Loucy (cell line): Measurements from ENCODE around the gene EGR4.

Experiments used
- EZH2phosphoT487 ChIP-seq: fragments of 200-600 bp; IDR thresholded peaks from 2 replicates; pipeline ENCODE4 v1.6.1; 2018; ENCODE audit warnings: antibody characterized with exemption, mild to moderate bottlenecking, moderate library complexity, borderline replicate concordance
- TF ChIP-seq, protein P1 (sequence below): fragments of 200-600 bp; sonication (generic); conservative IDR thresholded peaks from 2 replicates; pipeline ENCODE4 v1.5.1; 2014; ENCODE audit warnings: mild to moderate bottlenecking, antibody characterized with exemption, low read length

DNA sequence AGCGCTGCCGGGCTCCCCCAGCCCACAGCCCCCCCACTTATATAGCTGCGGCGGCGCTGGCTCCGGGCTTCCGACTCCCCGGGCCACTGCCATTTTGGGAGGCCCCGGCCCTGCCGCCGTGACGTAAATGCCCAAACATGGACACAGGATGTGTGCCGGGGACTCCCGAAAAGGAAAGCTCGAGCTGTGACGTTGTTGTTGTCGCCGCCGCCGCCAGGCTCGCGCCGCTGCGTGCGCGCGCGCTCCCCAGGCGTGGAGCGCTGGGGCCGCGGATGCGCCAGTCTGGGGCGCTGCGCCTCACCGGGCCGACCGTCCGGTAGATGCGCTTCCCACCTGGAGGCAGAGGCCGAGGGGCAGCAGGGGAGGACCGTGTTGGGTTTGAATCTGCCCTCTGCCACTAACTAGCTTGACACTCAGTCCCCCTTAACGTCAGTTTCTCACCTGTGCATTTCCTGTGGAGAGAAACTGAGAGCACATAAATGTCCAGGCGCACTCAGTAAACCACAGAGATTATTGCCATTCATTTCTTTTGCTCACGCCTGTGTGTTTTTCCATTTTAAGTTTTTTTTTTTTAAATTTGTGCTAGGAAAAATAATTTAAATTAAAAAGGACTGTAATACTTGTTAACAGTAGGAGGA lies at the start of gene EGR4:
- TF ChIP-seq, protein P1, sequence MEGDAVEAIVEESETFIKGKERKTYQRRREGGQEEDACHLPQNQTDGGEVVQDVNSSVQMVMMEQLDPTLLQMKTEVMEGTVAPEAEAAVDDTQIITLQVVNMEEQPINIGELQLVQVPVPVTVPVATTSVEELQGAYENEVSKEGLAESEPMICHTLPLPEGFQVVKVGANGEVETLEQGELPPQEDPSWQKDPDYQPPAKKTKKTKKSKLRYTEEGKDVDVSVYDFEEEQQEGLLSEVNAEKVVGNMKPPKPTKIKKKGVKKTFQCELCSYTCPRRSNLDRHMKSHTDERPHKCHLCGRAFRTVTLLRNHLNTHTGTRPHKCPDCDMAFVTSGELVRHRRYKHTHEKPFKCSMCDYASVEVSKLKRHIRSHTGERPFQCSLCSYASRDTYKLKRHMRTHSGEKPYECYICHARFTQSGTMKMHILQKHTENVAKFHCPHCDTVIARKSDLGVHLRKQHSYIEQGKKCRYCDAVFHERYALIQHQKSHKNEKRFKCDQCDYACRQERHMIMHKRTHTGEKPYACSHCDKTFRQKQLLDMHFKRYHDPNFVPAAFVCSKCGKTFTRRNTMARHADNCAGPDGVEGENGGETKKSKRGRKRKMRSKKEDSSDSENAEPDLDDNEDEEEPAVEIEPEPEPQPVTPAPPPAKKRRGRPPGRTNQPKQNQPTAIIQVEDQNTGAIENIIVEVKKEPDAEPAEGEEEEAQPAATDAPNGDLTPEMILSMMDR = no peak
- no peak for TF ChIP-seq EZH2phosphoT487
